Measurements from ENCODE around the gene DUSP7. TPM values are rescaled to one million over a fixed set of nuclear protein-coding genes. Genes with fewer than 3 reads are reported as not detected.

Gene DUSP7
- polyA plus RNA-seq, 1 of the 3 experiments (the other 2 are of a cell fraction), result 25.8 TPM

- Histone ChIP-seq H3K9me2 (no peaks in the 10 kb centered on the region), H4K20me1 (ENCODE audit: insufficient read depth) (no peaks in the 10 kb centered on the region), H3K27ac (ENCODE audit: low read depth in 2 of 2, low read length in 1 of 2) (peak overlapping the region in 1 of 2 experiments; percentile 100; a peak in 2 of 4 replicates), H3K9ac (no peak overlapping the region), H2AFZ (ENCODE audit: low read depth) (no peak overlapping the region), H3K27me3 (ENCODE audit: insufficient read depth) (no peaks in the 10 kb centered on the region), H3K4me1 (ENCODE audit: control insufficient read depth in 1 of 2, insufficient read depth in 2 of 2, low read depth in 1 of 2, low read length in 1 of 2) (peaks cover 0 to 83% of the 10 kb centered on the region in 2 experiments; a peak in 2 of 4 replicates), H3K79me2 (ENCODE audit: insufficient read depth) (no peaks in the 10 kb centered on the region), H3K4me2 (no peak overlapping the region), H3K9me3 (no peaks in the 10 kb centered on the region), H3K36me3 (replicated peaks in 1 of 2; ENCODE audit: control insufficient read depth in 1 of 2, insufficient read depth in 2 of 2, low read length in 1 of 2) (no peaks in the 10 kb centered on the region), H3K4me3 (ENCODE audit: low read depth in 2 of 2, low read length in 1 of 2) (no peak overlapping the region), H3F3A (replicated peaks; ENCODE audit: insufficient read depth) (no peaks in the 10 kb centered on the region)
- WGBS (ENCODE audit: low lambda C conversion rate), result 83% methylated on average over 7 of the region's 11 CpGs
- peak; percentile 81 for DNase-seq
- ChIA-PET POLR2A (interaction anchor here (0.9 to 9.4 kb wide), 17 partner anchors 8 to 210 kb away, joined by 3 to 218 read pairs (median 4); partner anchors contain the start of genes DUSP7 and RPL29), CTCF (interaction anchor here (0.8 to 9.8 kb wide), 12 partner anchors 11 to 189 kb away, joined by 3 to 205 read pairs (median 6); partner anchors contain the start of gene DUSP7)
- peak; percentile 74 for TF ChIP-seq CHD2 (IDR thresholded peaks at IDR 0.05; ENCODE audit: low read length, partially characterized antibody)
- no peak for TF ChIP-seq SIN3A (IDR thresholded peaks at IDR 0.05; ENCODE audit: borderline replicate concordance, low read depth, low read length)
- TF ChIP-seq USF1 (IDR thresholded peaks at IDR 0.05; ENCODE audit: borderline replicate concordance, low read depth), result no peak
- peak; percentile 71 for TF ChIP-seq FOXJ3 (CRISPR knock-in tag; IDR thresholded peaks at IDR 0.05)
- no peak for TF ChIP-seq GABPA (IDR thresholded peaks at IDR 0.05; ENCODE audit: low read depth)
- TF ChIP-seq PBX3 (IDR thresholded peaks at IDR 0.05), result no peak
- peak in 1 of 2 experiments; percentile 99; a peak in 2 of 4 replicates for TF ChIP-seq EP300 (IDR thresholded peaks at IDR 0.05; ENCODE audit: borderline replicate concordance in 1 of 2, low read depth in 1 of 2, low read length in 1 of 2)
- no peak for TF ChIP-seq JUND (IDR thresholded peaks at IDR 0.05)
- no peak for TF ChIP-seq ZBTB33 (IDR thresholded peaks at IDR 0.05; ENCODE audit: borderline replicate concordance, low read depth)
- TF ChIP-seq TCF12 (IDR thresholded peaks at IDR 0.05), result peak; percentile 19; the same call in 1 of the 2 replicates
- no peak for TF ChIP-seq TAF1 (IDR thresholded peaks at IDR 0.05; ENCODE audit: borderline replicate concordance, low read depth, low read length)
- TF ChIP-seq SMC3 (IDR thresholded peaks at IDR 0.05; ENCODE audit: low read depth, low read length), result peak; percentile 20; the same call in 1 of the 2 replicates
- no peak for TF ChIP-seq IRF3 (IDR thresholded peaks at IDR 0.05; ENCODE audit: low read depth, low read length)
- TF ChIP-seq NRF1 (IDR thresholded peaks at IDR 0.05; ENCODE audit: low read depth, low read length), result no peak
- no peak; the same call in 1 of the 2 replicates for TF ChIP-seq MXI1 (IDR thresholded peaks at IDR 0.05; ENCODE audit: low read depth, low read length)
- TF ChIP-seq ELF1 (IDR thresholded peaks at IDR 0.05), result no peak
- TF ChIP-seq TEAD4 (IDR thresholded peaks at IDR 0.05; ENCODE audit: borderline replicate concordance, insufficient read depth), result no peak
- no peak for TF ChIP-seq REST (IDR thresholded peaks at IDR 0.05; ENCODE audit: low read depth, low read length)
- peak; percentile 89 for TF ChIP-seq RCOR1 (IDR thresholded peaks at IDR 0.05; ENCODE audit: low read length)
- peak; percentile 90 for TF ChIP-seq GATA2 (CRISPR knock-in tag; IDR thresholded peaks at IDR 0.05)
- no peak for TF ChIP-seq EZH2phosphoT487 (IDR thresholded peaks at IDR 0.05; ENCODE audit: borderline replicate concordance, low read depth)
- TF ChIP-seq USF2 (IDR thresholded peaks at IDR 0.05; ENCODE audit: borderline replicate concordance, low read depth, low read length), result no peak
- TF ChIP-seq RAD21 (IDR thresholded peaks at IDR 0.05; ENCODE audit: low read length), result peak; percentile 44
- no peak for TF ChIP-seq YY1 (IDR thresholded peaks at IDR 0.05; ENCODE audit: low read depth)
Observed at GRCh38 chr3:52030714-52031310, 25.6 kb downstream of the DUSP7 start.
